Right atrium auricular region (tissue), 2 donors: ENCODE measurements around the gene KHDRBS2. TPM values are rescaled to one million over a fixed set of nuclear protein-coding genes. Genes with fewer than 3 reads are reported as not detected.
A peak's percentile ranks its signal among the peaks of the same experiment; 100 is the strongest.

Source experiments
- DNase-seq: peaks from one replicate; pipeline ENCODE4 v3.0.0-alpha.2; 2019; ENCODE audit warnings: low spot score
- H3K27ac ChIP-seq, 2 donors: fragments of 200-600 bp; sonication (generic); 1 replicate in 1 of 2; 2 replicates in 1 of 2; pipeline ENCODE4 v1.5.1; 2016 to 2019
- H3K27me3 ChIP-seq, 2 donors: fragments of 200-600 bp; sonication (generic); one replicate each; pipeline versions ENCODE4 v1.5.1 to v1.6.0; 2017 to 2019
- H3K36me3 ChIP-seq: fragments of 200-600 bp; sonication (generic); one replicate; pipeline ENCODE4 v1.5.1; 2016
- H3K4me1 ChIP-seq, 2 donors: fragments of 200-600 bp; sonication (generic); one replicate each; pipeline versions ENCODE4 v1.5.1 to v1.6.0; 2017 to 2019
- H3K4me3 ChIP-seq, 2 donors: fragments of 200-600 bp; sonication (generic); 1 replicate in 1 of 2; 2 replicates in 1 of 2; pipeline ENCODE4 v1.5.1; 2017 to 2019; ENCODE audit warnings: mild to moderate bottlenecking in 1 of 2, moderate library complexity in 1 of 2
- H3K9me3 ChIP-seq, 2 donors: fragments of 200-600 bp; sonication (generic); one replicate each; pipeline ENCODE4 v1.5.1; 2019
- total RNA-seq, 2 donors: library from RNA; depleted of rRNA; stranded (reverse); fragments of >200 nt; gene quantifications; one replicate each; pipeline ENCODE4 v1.1.0, GENCODE V29; 2016
- TF ChIP-seq, protein P1 (sequence below), 2 donors: fragments of 200-600 bp; sonication (generic); IDR thresholded peaks; one replicate each; pipeline ENCODE4 v1.5.1; 2019; ENCODE audit warnings: antibody characterized with exemption in 2 of 2

Gene KHDRBS2
- not detected for total RNA-seq

DNA sequence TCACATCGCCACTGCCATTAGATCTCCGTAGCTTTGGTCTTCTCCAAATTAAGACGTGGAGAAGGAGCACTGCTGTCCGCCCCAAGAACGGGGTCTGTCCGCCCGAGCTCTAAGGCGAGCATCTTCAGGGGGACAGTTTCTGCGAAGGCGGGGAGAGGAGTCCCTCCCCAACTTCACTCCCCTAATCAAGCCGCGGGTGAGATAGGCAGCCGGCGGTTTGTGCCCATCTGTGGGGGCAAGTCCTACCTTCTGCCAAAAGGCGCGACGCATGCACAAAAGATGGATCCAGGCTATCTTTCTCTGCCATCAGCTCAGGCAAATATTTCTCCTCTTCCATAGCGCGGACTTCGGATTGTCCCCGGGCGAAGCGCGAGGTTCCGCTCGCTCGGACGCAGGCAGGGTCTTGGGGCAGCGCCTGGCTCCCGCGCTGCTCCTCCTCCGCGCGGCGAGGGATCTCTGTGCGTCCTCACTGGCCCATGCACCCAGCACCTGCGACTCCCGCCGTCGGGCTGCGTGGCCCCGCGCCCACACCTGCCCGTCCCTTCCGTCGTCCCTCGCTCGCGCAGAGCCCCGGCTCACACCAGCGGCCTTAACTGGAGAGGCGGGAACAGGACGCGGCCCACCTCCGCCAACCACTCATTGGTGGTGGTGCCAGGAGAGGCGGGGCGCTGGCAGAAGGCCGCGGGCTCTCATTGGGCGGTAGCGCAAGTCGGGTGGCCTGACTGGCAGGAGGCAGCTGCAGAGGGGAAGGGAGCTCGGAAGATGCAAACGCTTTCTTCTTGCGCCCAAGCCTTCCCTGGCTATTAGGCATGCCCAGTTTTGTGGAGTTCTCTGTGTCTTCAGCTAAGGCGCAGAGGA lies at the start of gene KHDRBS2:
TSS of gene KHDRBS2 (minus strand) at position 614 of the 858 bp plus-strand sequence.
- Histone ChIP-seq H3K27me3 (no peaks in the 10 kb centered on the region), H3K9me3 (no peaks in the 10 kb centered on the region), H3K4me3 (peak within 1 kb of the TSS; percentile 9 to 40), H3K27ac (no peak within 1 kb of the TSS), H3K4me1 (no peaks in the 10 kb centered on the region), H3K36me3 (no peaks in the 10 kb centered on the region)
- DNase-seq: peak; percentile 74
- TF ChIP-seq, protein P1, sequence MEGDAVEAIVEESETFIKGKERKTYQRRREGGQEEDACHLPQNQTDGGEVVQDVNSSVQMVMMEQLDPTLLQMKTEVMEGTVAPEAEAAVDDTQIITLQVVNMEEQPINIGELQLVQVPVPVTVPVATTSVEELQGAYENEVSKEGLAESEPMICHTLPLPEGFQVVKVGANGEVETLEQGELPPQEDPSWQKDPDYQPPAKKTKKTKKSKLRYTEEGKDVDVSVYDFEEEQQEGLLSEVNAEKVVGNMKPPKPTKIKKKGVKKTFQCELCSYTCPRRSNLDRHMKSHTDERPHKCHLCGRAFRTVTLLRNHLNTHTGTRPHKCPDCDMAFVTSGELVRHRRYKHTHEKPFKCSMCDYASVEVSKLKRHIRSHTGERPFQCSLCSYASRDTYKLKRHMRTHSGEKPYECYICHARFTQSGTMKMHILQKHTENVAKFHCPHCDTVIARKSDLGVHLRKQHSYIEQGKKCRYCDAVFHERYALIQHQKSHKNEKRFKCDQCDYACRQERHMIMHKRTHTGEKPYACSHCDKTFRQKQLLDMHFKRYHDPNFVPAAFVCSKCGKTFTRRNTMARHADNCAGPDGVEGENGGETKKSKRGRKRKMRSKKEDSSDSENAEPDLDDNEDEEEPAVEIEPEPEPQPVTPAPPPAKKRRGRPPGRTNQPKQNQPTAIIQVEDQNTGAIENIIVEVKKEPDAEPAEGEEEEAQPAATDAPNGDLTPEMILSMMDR (IDR thresholded peaks at IDR 0.05): no peak

DNA sequence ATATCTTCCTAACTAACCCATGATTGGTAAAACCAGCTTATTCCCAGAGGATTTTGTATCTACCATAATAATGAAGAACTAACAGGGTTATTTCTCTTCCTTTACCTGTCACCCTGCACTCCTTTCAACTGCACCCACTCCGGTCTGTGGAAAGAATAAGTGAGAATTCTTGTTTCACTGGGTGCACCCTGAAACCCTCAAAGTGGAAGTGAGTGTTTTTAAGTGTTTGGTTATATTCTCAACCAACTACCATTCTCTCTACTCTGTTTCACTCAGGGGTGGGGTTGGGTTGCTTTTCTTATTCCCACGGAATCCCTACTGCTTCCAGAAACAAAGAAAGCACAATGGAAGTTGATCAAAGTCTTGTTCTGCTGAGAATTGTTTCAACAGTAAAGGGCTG lies 42.6 kb upstream of the KHDRBS2 start:
- H3K9me3 ChIP-seq: peaks cover 0 to 9% of the 10 kb centered on the region in 2 donors
- H3K4me3 ChIP-seq: no peak overlapping the region
- H3K4me1 ChIP-seq: no peaks in the 10 kb centered on the region
- H3K36me3 ChIP-seq: no peaks in the 10 kb centered on the region
- H3K27ac ChIP-seq: no peak overlapping the region
- H3K27me3 ChIP-seq: no peaks in the 10 kb centered on the region
- TF ChIP-seq, protein P1 (IDR thresholded peaks at IDR 0.05): no peak
- DNase-seq: no peak

DNA sequence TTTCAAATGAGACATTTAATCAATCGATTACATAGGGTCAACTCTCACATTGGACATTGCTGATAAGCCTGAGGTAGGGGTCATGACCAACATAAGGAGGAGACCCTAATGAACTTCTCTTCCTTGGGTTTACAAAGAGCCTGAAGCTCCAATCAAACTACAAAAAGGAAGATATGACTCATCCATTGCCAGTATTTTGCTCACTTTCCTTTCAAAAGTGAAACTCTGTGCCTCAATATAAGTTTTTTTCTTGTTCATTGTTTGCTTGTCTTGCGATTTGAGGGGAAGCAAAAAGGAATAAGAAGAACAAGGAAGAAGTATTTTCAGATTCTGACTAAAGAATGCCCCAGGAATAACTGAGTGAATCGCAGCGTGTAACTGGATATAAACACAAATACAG lies 38.8 kb upstream of the KHDRBS2 start:
- TF ChIP-seq, protein P1 (IDR thresholded peaks at IDR 0.05): no peak
- Histone ChIP-seq H3K4me1 (no peaks in the 10 kb centered on the region), H3K36me3 (no peaks in the 10 kb centered on the region), H3K27me3 (no peaks in the 10 kb centered on the region), H3K27ac (no peak overlapping the region), H3K9me3 (no peaks in the 10 kb centered on the region), H3K4me3 (no peak overlapping the region)
- DNase-seq: no peak

DNA sequence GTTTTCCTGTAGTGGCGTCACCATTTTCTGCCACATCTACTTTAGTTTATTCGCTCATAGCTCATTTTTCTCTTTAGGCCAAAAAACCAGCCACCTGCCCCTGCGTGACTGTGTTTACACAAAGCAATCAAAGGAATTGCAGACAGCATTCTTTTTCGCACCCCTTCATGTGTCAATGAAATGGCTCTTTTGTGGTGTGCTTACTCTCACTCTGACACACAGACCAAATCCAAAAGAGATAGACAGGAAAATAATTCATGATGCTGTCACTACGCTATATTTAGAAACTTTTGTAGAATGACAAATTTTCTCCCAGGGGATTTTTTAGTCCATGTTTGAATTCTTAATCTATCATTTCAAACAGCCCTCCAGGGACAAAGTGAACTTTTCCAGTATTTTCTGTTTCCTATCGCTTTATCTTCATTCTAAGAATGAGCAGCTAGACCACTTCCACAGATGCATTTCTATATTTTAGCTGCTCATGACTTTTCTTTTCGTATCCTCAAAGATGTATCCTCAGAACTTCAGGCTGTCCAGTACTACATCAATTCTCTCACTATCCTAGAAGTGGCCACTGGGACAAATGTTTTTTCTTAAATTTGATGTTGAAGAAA lies 37.9 kb upstream of the KHDRBS2 start:
- no peak for DNase-seq
- Histone ChIP-seq H3K27me3 (no peaks in the 10 kb centered on the region), H3K36me3 (no peaks in the 10 kb centered on the region), H3K9me3 (no peaks in the 10 kb centered on the region), H3K4me1 (no peaks in the 10 kb centered on the region), H3K27ac (no peak overlapping the region), H3K4me3 (no peak overlapping the region)
- TF ChIP-seq, protein P1 (IDR thresholded peaks at IDR 0.05): no peak

DNA sequence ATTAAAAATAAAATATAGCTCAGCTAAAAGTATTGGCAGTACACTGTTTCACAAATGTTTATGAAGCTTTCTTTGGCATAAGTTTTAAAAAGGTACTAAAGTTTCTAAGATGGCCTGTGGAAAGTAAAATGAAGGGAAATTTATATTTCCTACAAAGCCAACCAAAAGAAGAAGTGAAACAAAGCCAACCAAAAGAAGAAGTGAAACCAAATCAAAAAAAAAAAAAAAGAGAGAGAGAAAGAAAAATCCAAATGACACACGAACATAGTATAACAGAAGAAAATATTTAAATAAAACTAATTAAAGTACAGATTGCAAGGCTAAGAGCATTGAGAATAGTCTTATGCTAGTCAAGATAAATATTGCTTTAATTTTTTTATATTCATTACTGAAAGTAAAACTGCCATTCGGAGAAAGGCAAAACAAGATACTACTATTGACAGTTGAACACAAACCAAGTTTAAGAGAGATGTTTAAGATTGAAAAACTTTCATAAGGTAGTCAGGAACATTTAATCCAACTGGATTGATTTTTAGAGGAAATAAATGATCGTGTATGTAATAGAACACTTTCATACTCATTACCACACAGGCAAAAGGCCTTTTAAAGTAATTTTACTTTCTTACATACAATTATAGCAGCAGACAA lies 12.8 kb upstream of the KHDRBS2 start:
- Histone ChIP-seq H3K4me1 (no peaks in the 10 kb centered on the region), H3K4me3 (no peak overlapping the region), H3K27me3 (no peaks in the 10 kb centered on the region), H3K27ac (no peak overlapping the region), H3K36me3 (no peaks in the 10 kb centered on the region), H3K9me3 (no peaks in the 10 kb centered on the region)
- TF ChIP-seq, protein P1 (IDR thresholded peaks at IDR 0.05): no peak
- no peak for DNase-seq
